Measurements from ENCODE around the gene CELA3A. TPM values are rescaled to one million over a fixed set of nuclear protein-coding genes. Genes with fewer than 3 reads are reported as not detected.

Gene CELA3A
- total and polyA plus RNA-seq, 10 of the 15 experiments (the other 5 are each of a cell fraction or from before 2014, with no cell fraction given), result 7.6 TPM; not detected in 9

DNA sequence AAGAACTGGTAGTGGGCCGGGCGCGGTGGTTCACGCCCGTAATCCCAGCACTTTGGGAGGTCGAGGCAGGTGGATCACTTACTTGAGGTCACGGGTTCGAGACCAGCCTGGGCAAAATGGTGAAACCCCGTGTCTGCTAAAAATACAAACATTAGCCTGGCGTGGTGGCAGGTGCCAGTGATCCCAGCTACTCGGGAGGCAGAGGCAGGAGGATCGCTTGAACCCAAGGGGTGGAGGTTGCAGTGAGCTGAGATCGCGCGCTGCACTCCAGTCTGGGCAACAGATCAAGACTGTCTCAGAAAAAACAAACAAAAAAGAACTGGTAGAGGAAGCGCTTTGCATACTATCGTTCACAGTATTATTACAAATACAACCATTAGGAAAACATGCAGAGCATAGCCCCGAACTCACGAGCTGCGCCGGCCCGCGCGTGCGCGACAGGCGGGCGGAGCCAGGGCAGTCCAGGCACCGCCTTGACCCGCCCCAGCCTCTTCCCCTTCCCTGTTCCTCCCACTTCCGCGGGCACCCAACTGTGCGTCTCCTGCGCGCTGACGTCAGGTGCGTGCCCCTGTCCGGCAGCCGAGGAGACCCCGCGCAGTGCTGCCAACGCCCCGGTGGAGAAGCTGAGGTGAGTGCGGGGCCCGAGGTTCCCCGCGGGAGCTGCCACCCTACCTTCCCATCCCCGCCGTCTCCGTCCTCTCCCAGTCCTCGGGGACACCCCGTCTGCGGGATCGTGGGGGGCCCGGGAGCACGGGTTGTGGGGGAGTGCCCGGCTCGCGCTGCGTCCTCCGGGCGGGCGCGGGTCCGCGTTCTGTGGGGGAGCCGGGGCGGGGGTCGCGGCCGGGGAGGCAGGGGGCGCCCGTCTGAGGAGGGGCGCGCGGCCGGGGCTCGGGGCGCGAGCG, 50.9 kb downstream of the CELA3A start, which contains the start of gene CDC42 (continued):
- TF ChIP-seq, protein P1, sequence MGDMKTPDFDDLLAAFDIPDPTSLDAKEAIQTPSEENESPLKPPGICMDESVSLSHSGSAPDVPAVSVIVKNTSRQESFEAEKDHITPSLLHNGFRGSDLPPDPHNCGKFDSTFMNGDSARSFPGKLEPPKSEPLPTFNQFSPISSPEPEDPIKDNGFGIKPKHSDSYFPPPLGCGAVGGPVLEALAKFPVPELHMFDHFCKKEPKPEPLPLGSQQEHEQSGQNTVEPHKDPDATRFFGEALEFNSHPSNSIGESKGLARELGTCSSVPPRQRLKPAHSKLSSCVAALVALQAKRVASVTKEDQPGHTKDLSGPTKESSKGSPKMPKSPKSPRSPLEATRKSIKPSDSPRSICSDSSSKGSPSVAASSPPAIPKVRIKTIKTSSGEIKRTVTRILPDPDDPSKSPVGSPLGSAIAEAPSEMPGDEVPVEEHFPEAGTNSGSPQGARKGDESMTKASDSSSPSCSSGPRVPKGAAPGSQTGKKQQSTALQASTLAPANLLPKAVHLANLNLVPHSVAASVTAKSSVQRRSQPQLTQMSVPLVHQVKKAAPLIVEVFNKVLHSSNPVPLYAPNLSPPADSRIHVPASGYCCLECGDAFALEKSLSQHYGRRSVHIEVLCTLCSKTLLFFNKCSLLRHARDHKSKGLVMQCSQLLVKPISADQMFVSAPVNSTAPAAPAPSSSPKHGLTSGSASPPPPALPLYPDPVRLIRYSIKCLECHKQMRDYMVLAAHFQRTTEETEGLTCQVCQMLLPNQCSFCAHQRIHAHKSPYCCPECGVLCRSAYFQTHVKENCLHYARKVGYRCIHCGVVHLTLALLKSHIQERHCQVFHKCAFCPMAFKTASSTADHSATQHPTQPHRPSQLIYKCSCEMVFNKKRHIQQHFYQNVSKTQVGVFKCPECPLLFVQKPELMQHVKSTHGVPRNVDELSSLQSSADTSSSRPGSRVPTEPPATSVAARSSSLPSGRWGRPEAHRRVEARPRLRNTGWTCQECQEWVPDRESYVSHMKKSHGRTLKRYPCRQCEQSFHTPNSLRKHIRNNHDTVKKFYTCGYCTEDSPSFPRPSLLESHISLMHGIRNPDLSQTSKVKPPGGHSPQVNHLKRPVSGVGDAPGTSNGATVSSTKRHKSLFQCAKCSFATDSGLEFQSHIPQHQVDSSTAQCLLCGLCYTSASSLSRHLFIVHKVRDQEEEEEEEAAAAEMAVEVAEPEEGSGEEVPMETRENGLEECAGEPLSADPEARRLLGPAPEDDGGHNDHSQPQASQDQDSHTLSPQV (IDR thresholded peaks at IDR 0.05), result no peak
- TF ChIP-seq CREB1 (IDR thresholded peaks at IDR 0.05; ENCODE audit: low read depth) (peak; percentile 97), CHD2 (IDR thresholded peaks at IDR 0.05; ENCODE audit: borderline replicate concordance, low read depth, low read length) (peak; percentile 63; the same call in 1 of the 2 replicates), MTA2 (IDR thresholded peaks at IDR 0.05; ENCODE audit: low read depth) (no peak), ETV6 (conservative IDR thresholded peaks at IDR 0.05 in 1 of 2, IDR thresholded peaks at IDR 0.05 in 1 of 2; ENCODE audit: borderline replicate concordance in 1 of 2, low read depth in 1 of 2) (0 out of 4 replicates have a peak, but pooled peaks of 1 of the 2 experiments have one; percentile 3), BMI1 (IDR thresholded peaks at IDR 0.05; ENCODE audit: borderline replicate concordance) (no peak), ZZZ3 (IDR thresholded peaks at IDR 0.05; ENCODE audit: control insufficient read depth, insufficient read length, low read depth) (no peak), LARP7 (IDR thresholded peaks at IDR 0.05) (peak; percentile 32; the same call in 1 of the 2 replicates)
- TF ChIP-seq, protein P2, sequence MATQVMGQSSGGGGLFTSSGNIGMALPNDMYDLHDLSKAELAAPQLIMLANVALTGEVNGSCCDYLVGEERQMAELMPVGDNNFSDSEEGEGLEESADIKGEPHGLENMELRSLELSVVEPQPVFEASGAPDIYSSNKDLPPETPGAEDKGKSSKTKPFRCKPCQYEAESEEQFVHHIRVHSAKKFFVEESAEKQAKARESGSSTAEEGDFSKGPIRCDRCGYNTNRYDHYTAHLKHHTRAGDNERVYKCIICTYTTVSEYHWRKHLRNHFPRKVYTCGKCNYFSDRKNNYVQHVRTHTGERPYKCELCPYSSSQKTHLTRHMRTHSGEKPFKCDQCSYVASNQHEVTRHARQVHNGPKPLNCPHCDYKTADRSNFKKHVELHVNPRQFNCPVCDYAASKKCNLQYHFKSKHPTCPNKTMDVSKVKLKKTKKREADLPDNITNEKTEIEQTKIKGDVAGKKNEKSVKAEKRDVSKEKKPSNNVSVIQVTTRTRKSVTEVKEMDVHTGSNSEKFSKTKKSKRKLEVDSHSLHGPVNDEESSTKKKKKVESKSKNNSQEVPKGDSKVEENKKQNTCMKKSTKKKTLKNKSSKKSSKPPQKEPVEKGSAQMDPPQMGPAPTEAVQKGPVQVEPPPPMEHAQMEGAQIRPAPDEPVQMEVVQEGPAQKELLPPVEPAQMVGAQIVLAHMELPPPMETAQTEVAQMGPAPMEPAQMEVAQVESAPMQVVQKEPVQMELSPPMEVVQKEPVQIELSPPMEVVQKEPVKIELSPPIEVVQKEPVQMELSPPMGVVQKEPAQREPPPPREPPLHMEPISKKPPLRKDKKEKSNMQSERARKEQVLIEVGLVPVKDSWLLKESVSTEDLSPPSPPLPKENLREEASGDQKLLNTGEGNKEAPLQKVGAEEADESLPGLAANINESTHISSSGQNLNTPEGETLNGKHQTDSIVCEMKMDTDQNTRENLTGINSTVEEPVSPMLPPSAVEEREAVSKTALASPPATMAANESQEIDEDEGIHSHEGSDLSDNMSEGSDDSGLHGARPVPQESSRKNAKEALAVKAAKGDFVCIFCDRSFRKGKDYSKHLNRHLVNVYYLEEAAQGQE (IDR thresholded peaks at IDR 0.05; ENCODE audit: low read depth, low read length), result no peak
- TF ChIP-seq, protein P3, sequence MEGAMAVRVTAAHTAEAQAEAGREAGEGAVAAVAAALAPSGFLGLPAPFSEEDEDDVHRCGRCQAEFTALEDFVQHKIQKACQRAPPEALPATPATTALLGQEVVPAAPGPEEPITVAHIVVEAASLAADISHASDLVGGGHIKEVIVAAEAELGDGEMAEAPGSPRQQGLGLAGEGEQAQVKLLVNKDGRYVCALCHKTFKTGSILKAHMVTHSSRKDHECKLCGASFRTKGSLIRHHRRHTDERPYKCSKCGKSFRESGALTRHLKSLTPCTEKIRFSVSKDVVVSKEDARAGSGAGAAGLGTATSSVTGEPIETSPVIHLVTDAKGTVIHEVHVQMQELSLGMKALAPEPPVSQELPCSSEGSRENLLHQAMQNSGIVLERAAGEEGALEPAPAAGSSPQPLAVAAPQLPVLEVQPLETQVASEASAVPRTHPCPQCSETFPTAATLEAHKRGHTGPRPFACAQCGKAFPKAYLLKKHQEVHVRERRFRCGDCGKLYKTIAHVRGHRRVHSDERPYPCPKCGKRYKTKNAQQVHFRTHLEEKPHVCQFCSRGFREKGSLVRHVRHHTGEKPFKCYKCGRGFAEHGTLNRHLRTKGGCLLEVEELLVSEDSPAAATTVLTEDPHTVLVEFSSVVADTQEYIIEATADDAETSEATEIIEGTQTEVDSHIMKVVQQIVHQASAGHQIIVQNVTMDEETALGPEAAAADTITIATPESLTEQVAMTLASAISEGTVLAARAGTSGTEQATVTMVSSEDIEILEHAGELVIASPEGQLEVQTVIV (IDR thresholded peaks at IDR 0.05; ENCODE audit: borderline replicate concordance, partially characterized antibody), result peak; percentile 80
- TF ChIP-seq, protein P4, sequence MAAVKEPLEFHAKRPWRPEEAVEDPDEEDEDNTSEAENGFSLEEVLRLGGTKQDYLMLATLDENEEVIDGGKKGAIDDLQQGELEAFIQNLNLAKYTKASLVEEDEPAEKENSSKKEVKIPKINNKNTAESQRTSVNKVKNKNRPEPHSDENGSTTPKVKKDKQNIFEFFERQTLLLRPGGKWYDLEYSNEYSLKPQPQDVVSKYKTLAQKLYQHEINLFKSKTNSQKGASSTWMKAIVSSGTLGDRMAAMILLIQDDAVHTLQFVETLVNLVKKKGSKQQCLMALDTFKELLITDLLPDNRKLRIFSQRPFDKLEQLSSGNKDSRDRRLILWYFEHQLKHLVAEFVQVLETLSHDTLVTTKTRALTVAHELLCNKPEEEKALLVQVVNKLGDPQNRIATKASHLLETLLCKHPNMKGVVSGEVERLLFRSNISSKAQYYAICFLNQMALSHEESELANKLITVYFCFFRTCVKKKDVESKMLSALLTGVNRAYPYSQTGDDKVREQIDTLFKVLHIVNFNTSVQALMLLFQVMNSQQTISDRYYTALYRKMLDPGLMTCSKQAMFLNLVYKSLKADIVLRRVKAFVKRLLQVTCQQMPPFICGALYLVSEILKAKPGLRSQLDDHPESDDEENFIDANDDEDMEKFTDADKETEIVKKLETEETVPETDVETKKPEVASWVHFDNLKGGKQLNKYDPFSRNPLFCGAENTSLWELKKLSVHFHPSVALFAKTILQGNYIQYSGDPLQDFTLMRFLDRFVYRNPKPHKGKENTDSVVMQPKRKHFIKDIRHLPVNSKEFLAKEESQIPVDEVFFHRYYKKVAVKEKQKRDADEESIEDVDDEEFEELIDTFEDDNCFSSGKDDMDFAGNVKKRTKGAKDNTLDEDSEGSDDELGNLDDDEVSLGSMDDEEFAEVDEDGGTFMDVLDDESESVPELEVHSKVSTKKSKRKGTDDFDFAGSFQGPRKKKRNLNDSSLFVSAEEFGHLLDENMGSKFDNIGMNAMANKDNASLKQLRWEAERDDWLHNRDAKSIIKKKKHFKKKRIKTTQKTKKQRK (IDR thresholded peaks at IDR 0.05; ENCODE audit: low read depth, low read length), result no peak
- TF ChIP-seq, protein P5, sequence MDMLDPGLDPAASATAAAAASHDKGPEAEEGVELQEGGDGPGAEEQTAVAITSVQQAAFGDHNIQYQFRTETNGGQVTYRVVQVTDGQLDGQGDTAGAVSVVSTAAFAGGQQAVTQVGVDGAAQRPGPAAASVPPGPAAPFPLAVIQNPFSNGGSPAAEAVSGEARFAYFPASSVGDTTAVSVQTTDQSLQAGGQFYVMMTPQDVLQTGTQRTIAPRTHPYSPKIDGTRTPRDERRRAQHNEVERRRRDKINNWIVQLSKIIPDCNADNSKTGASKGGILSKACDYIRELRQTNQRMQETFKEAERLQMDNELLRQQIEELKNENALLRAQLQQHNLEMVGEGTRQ (IDR thresholded peaks at IDR 0.05; ENCODE audit: borderline replicate concordance, low read depth, low read length), result no peak

All from GM12878 (cell line).